ENCODE measurements around the gene ATOX1. TPM values are rescaled to one million over a fixed set of nuclear protein-coding genes. Genes with fewer than 3 reads are reported as not detected.

The ATOX1 gene
- total and polyA plus RNA-seq, 2 of the 13 experiments (the other 11 are each of a cell fraction or from before 2014, with no cell fraction given) = 62.4 to 124 TPM

DNA sequence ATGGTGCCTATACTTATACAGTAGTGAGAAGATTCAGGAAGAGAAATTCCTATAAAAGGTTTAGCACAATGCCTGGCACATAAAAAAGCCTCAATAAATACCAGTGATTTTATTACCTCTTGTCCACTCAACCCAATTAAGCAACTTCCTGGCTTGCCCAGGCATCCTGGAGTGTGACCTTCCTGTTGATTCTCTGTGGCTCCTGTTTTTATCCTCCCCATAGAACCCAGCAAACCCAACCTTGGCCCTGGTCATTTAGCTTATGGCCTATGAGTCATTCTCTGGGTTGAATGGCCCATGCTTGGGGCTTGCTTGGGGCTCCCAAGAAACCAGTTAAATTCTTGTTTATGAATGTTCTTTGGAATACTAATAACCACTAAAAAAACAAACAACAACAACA is 50.3 kb downstream of the ATOX1 start (continued):
- TF ChIP-seq, protein P1, sequence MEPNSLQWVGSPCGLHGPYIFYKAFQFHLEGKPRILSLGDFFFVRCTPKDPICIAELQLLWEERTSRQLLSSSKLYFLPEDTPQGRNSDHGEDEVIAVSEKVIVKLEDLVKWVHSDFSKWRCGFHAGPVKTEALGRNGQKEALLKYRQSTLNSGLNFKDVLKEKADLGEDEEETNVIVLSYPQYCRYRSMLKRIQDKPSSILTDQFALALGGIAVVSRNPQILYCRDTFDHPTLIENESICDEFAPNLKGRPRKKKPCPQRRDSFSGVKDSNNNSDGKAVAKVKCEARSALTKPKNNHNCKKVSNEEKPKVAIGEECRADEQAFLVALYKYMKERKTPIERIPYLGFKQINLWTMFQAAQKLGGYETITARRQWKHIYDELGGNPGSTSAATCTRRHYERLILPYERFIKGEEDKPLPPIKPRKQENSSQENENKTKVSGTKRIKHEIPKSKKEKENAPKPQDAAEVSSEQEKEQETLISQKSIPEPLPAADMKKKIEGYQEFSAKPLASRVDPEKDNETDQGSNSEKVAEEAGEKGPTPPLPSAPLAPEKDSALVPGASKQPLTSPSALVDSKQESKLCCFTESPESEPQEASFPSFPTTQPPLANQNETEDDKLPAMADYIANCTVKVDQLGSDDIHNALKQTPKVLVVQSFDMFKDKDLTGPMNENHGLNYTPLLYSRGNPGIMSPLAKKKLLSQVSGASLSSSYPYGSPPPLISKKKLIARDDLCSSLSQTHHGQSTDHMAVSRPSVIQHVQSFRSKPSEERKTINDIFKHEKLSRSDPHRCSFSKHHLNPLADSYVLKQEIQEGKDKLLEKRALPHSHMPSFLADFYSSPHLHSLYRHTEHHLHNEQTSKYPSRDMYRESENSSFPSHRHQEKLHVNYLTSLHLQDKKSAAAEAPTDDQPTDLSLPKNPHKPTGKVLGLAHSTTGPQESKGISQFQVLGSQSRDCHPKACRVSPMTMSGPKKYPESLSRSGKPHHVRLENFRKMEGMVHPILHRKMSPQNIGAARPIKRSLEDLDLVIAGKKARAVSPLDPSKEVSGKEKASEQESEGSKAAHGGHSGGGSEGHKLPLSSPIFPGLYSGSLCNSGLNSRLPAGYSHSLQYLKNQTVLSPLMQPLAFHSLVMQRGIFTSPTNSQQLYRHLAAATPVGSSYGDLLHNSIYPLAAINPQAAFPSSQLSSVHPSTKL (CRISPR knock-in tag; IDR thresholded peaks at IDR 0.05) = peak; percentile 34
- TF ChIP-seq GABPA (IDR thresholded peaks at IDR 0.05; ENCODE audit: low read depth, low read length) (no peak), GABPA (CRISPR knock-in tag; IDR thresholded peaks at IDR 0.05; ENCODE audit: low read depth) (peak; percentile 44), CHD4 (IDR thresholded peaks at IDR 0.05; ENCODE audit: borderline replicate concordance, low read length) (no peak), NR3C1 (CRISPR knock-in tag; IDR thresholded peaks at IDR 0.05) (no peak)

DNA sequence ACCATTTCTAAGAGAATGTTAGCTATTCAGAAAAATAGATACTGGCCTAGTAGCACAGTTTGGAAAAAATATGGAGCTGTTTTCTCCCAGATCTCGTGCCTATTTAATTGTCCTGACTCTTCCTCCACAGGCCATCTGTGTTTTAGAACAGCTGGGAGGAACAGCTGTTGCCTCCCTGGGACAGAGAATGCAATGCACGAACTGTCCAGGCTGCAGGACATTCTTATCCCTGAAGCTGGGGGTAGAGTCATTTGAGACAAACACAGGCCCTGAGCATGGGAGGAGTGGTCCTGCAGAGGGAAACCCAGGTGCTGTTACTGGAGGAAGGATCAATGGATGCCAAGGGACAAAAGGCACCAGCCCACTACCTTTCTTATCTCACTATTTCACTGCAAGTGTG is 50.9 kb downstream of the ATOX1 start:
- ATAC-seq = no peak
- intact Hi-C loops (cut with micrococcal nuclease; ENCODE audit: unreplicated experiment) (no loop called here), in situ Hi-C loops (cut with HindIII; ENCODE audit: extremely low pct_ligation_motif_present, low pct_unique_long_range_greater_than_20kb) (no loop called here)
- no peaks in the 10 kb centered on the region; a peak in 1 of 5 replicates for H3K27me3 ChIP-seq (ENCODE audit: control insufficient read depth in 1 of 2, insufficient read depth in 2 of 2, low read length in 2 of 2)
- no peak for FAIRE-seq
- POLR2A ChIA-PET = no interaction called here
- H2AFZ ChIP-seq (ENCODE audit: low read length) = no peak overlapping the region
- no peak for DNase-seq (ENCODE audit: low spot score)
- CTCF ChIA-PET (ENCODE audit: low intra/inter-chr PET ratio, low total read pairs) = interaction anchor here (0.7 kb wide), 1 partner anchor 299 kb away, joined by 4 read pairs; no protein-coding TSS in a partner anchor
- H3K4me1 ChIP-seq (ENCODE audit: insufficient read depth, low read length) = peaks cover 38% of the 10 kb centered on the region
- H3K9me3 ChIP-seq (ENCODE audit: low read length) = no peaks in the 10 kb centered on the region
- WGBS (ENCODE audit: low lambda C conversion rate) = 4% methylated on average over 2 of the region's 2 CpGs
- no peak overlapping the region for H3K27ac ChIP-seq (ENCODE audit: extremely low read length, insufficient read depth, low read length)
- no peaks in the 10 kb centered on the region for H3K79me2 ChIP-seq (ENCODE audit: insufficient read depth, low read length)
- no peaks in the 10 kb centered on the region for H4K20me1 ChIP-seq (ENCODE audit: insufficient read depth, low read length)
- no peak overlapping the region for H3K4me2 ChIP-seq (ENCODE audit: low read depth, low read length)
- H3K4me3 ChIP-seq (replicated peaks in 1 of 3; ENCODE audit: insufficient read depth in 1 of 3, low read depth in 2 of 3, low read length in 3 of 3) = no peak overlapping the region
- TF ChIP-seq ZNF451 (CRISPR knock-in tag; IDR thresholded peaks at IDR 0.05) (no peak), SMARCC2 (IDR thresholded peaks at IDR 0.05) (no peak), ZNF678 (CRISPR knock-in tag; IDR thresholded peaks at IDR 0.05) (no peak), ZNF205 (CRISPR knock-in tag; IDR thresholded peaks at IDR 0.05) (no peak), ZNF33B (CRISPR knock-in tag; IDR thresholded peaks at IDR 0.05) (no peak), HNRNPL (IDR thresholded peaks at IDR 0.05; ENCODE audit: low read depth, low read length) (no peak), NR2F1 (CRISPR knock-in tag; IDR thresholded peaks at IDR 0.05) (no peak), NONO (IDR thresholded peaks at IDR 0.05) (no peak), NONO (CRISPR knock-in tag; conservative IDR thresholded peaks at IDR 0.05) (no peak), ZSCAN21 (CRISPR knock-in tag; IDR thresholded peaks at IDR 0.05; ENCODE audit: borderline replicate concordance) (no peak), ZNF558 (CRISPR knock-in tag; IDR thresholded peaks at IDR 0.05; ENCODE audit: borderline replicate concordance) (no peak), SAP130 (CRISPR knock-in tag; IDR thresholded peaks at IDR 0.05; ENCODE audit: low read depth) (no peak), TAF15 (IDR thresholded peaks at IDR 0.05; ENCODE audit: low read depth, low read length, poor library complexity, severe bottlenecking) (no peak), ZNF557 (CRISPR knock-in tag; IDR thresholded peaks at IDR 0.05) (no peak), NFE2L2 (IDR thresholded peaks at IDR 0.05; ENCODE audit: low read length) (no peak)
- TF ChIP-seq, protein P2, sequence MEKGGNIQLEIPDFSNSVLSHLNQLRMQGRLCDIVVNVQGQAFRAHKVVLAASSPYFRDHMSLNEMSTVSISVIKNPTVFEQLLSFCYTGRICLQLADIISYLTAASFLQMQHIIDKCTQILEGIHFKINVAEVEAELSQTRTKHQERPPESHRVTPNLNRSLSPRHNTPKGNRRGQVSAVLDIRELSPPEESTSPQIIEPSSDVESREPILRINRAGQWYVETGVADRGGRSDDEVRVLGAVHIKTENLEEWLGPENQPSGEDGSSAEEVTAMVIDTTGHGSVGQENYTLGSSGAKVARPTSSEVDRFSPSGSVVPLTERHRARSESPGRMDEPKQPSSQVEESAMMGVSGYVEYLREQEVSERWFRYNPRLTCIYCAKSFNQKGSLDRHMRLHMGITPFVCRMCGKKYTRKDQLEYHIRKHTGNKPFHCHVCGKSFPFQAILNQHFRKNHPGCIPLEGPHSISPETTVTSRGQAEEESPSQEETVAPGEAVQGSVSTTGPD (CRISPR knock-in tag; IDR thresholded peaks at IDR 0.05) = no peak
- TF ChIP-seq, protein P3, sequence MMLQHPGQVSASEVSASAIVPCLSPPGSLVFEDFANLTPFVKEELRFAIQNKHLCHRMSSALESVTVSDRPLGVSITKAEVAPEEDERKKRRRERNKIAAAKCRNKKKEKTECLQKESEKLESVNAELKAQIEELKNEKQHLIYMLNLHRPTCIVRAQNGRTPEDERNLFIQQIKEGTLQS (CRISPR knock-in tag; IDR thresholded peaks at IDR 0.05) = no peak
- no peaks in the 10 kb centered on the region for H3K36me3 ChIP-seq (replicated peaks in 1 of 2; ENCODE audit: control insufficient read depth in 1 of 2, insufficient read depth in 2 of 2, low read length in 2 of 2)
- H3K9ac ChIP-seq (ENCODE audit: insufficient read depth, low read depth, low read length) = no peak overlapping the region
- BruUV-seq (replicated peaks) = no TSS peak

All from HepG2 (cell line).